ENCODE measurements around the gene HOXB13. TPM values are rescaled to one million over a fixed set of nuclear protein-coding genes. Genes with fewer than 3 reads are reported as not detected.

Gene HOXB13
- total and polyA plus RNA-seq, 2 experiments from 2014 or later = not detected

DNA sequence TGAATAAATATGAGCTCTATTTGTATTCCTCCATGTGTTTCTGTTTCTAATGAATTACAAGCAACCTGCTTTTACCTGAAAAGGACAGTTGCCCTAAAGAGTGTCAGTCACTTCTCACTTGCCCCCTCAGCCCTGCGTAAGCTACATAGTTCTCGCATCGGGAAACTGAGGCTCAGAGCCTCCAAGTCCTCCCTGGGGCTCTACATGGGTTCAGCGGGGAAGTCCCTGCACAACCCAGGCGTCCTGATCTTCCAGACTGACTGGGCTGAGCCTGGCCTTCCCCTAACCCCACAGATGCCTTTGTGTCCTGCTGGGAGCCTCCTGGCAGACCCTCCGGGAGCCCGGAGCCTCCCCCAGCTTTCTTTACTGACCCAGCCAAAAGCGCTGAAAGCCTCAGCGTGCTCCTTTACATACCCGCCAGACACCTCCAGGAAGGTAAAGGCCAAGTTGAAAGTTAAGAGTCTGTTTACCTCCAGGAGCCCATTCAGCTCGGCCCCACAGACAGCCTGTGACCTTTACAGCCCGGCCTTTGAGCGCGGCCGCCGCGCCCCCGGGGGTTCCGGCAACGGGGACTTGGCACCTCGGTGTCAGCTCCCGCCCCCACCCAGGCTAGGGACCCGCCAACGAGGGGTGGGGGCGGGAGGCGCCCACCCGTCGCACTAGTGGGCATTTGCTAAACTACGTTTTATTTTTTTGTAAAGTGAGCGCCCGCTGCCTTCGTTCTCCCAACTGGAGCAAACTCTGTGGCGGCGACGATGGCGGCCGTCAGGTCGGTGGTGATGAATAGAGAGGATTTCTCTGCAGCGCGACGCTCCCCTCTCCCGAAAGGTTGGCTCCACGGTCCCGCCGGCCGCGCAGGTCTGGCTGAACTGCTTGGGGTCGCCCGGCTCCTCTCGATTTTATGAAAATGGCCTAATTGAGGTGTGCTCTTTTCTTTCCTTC, 4.4 kb upstream of the HOXB13 start (continued):
- TF ChIP-seq, protein P1, sequence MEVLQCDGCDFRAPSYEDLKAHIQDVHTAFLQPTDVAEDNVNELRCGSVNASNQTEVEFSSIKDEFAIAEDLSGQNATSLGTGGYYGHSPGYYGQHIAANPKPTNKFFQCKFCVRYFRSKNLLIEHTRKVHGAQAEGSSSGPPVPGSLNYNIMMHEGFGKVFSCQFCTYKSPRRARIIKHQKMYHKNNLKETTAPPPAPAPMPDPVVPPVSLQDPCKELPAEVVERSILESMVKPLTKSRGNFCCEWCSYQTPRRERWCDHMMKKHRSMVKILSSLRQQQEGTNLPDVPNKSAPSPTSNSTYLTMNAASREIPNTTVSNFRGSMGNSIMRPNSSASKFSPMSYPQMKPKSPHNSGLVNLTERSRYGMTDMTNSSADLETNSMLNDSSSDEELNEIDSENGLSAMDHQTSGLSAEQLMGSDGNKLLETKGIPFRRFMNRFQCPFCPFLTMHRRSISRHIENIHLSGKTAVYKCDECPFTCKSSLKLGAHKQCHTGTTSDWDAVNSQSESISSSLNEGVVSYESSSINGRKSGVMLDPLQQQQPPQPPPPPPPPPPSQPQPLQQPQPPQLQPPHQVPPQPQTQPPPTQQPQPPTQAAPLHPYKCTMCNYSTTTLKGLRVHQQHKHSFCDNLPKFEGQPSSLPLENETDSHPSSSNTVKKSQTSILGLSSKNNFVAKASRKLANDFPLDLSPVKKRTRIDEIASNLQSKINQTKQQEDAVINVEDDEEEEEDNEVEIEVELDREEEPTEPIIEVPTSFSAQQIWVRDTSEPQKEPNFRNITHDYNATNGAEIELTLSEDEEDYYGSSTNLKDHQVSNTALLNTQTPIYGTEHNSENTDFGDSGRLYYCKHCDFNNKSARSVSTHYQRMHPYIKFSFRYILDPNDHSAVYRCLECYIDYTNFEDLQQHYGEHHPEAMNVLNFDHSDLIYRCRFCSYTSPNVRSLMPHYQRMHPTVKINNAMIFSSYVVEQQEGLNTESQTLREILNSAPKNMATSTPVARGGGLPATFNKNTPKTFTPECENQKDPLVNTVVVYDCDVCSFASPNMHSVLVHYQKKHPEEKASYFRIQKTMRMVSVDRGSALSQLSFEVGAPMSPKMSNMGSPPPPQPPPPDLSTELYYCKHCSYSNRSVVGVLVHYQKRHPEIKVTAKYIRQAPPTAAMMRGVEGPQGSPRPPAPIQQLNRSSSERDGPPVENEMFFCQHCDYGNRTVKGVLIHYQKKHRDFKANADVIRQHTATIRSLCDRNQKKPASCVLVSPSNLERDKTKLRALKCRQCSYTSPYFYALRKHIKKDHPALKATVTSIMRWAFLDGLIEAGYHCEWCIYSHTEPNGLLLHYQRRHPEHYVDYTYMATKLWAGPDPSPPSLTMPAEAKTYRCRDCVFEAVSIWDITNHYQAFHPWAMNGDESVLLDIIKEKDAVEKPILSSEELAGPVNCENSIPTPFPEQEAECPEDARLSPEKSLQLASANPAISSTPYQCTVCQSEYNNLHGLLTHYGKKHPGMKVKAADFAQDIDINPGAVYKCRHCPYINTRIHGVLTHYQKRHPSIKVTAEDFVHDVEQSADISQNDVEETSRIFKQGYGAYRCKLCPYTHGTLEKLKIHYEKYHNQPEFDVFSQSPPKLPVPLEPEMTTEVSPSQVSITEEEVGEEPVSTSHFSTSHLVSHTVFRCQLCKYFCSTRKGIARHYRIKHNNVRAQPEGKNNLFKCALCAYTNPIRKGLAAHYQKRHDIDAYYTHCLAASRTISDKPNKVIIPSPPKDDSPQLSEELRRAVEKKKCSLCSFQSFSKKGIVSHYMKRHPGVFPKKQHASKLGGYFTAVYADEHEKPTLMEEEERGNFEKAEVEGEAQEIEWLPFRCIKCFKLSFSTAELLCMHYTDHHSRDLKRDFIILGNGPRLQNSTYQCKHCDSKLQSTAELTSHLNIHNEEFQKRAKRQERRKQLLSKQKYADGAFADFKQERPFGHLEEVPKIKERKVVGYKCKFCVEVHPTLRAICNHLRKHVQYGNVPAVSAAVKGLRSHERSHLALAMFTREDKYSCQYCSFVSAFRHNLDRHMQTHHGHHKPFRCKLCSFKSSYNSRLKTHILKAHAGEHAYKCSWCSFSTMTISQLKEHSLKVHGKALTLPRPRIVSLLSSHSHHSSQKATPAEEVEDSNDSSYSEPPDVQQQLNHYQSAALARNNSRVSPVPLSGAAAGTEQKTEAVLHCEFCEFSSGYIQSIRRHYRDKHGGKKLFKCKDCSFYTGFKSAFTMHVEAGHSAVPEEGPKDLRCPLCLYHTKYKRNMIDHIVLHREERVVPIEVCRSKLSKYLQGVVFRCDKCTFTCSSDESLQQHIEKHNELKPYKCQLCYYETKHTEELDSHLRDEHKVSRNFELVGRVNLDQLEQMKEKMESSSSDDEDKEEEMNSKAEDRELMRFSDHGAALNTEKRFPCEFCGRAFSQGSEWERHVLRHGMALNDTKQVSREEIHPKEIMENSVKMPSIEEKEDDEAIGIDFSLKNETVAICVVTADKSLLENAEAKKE (CRISPR knock-in tag; IDR thresholded peaks at IDR 0.05) = no peak
- TF ChIP-seq, protein P2, sequence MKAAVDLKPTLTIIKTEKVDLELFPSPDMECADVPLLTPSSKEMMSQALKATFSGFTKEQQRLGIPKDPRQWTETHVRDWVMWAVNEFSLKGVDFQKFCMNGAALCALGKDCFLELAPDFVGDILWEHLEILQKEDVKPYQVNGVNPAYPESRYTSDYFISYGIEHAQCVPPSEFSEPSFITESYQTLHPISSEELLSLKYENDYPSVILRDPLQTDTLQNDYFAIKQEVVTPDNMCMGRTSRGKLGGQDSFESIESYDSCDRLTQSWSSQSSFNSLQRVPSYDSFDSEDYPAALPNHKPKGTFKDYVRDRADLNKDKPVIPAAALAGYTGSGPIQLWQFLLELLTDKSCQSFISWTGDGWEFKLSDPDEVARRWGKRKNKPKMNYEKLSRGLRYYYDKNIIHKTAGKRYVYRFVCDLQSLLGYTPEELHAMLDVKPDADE (IDR thresholded peaks at IDR 0.05) = no peak
- TF ChIP-seq JUNB (IDR thresholded peaks at IDR 0.05; ENCODE audit: unreplicated experiment) (no peak), STAT1 (IDR thresholded peaks at IDR 0.05; ENCODE audit: unreplicated experiment) (no peak), POLR2AphosphoS5 (IDR thresholded peaks at IDR 0.05; ENCODE audit: low read depth) (no peak), EZH2 (IDR thresholded peaks at IDR 0.05; ENCODE audit: low read depth, unreplicated experiment) (peak; percentile 21), EZH2phosphoT487 (IDR thresholded peaks at IDR 0.05; ENCODE audit: unreplicated experiment) (peak; percentile 53), ZNF114 (CRISPR knock-in tag; IDR thresholded peaks at IDR 0.05) (no peak)

All from GM23338 (cell line).